Dedifferentiated amniotic fluid mesenchymal stem cell (primary cell): ENCODE data around the gene PCIF1.
"Not testable (repeated sequence)": the region's sequence is repeated elsewhere in the genome, so short reads cannot be mapped to it uniquely, and the experiment has no call there.

ENCODE experiments used
- DNase-seq: peaks from one replicate; pipeline ENCODE4 v3.0.0-alpha.2; 2016; ENCODE audit errors: extremely low spot score

Gene PCIF1

GRCh38 chr20:45924391-45925261 lies 9.9 kb upstream of the PCIF1 start:
- DNase-seq, result no peak

- DNase-seq, result no peak
Observed at GRCh38 chr20:45925821-45926506, 8.5 kb upstream of the PCIF1 start.

- no peak for DNase-seq
Observed at GRCh38 chr20:45926731-45927070, 7.8 kb upstream of the PCIF1 start.

- no peak for DNase-seq
Observed at GRCh38 chr20:45927071-45927878, 7.2 kb upstream of the PCIF1 start.

- not testable (repeated sequence) for DNase-seq
Observed at GRCh38 chr20:45931680-45932079, 2.8 kb upstream of the PCIF1 start.

GRCh38 chr20:45933266-45934045 lies 1.0 kb upstream of the PCIF1 start:
- DNase-seq, result peak; percentile 52

- peak; percentile 20 for DNase-seq
Observed at GRCh38 chr20:45934046-45934585, 367 bp upstream of the PCIF1 start.

GRCh38 chr20:45935416-45936046 lies 1.0 kb downstream of the PCIF1 start:
- no peak for DNase-seq

- DNase-seq, result no peak
Observed at GRCh38 chr20:45937765-45938164, 3.3 kb downstream of the PCIF1 start.

GRCh38 chr20:45938727-45939438 lies 4.4 kb downstream of the PCIF1 start:
- no peak for DNase-seq

GRCh38 chr20:45940053-45940452 lies 5.6 kb downstream of the PCIF1 start:
- DNase-seq, result no peak

- DNase-seq, result no peak
Observed at GRCh38 chr20:45940469-45940868, 6.0 kb downstream of the PCIF1 start.

- DNase-seq, result no peak
Observed at GRCh38 chr20:45943613-45944012, 9.1 kb downstream of the PCIF1 start.

GRCh38 chr20:45944151-45944964 lies 9.9 kb downstream of the PCIF1 start:
- DNase-seq, result no peak

GRCh38 chr20:45944965-45945677 lies 10.6 kb downstream of the PCIF1 start:
- no peak for DNase-seq

- DNase-seq, result no peak
Observed at GRCh38 chr20:45945678-45946148, 11.2 kb downstream of the PCIF1 start.

- DNase-seq, result no peak
Observed at GRCh38 chr20:45946149-45946970, 11.9 kb downstream of the PCIF1 start.
